ENCODE data around the gene MRAP2. TPM values are rescaled to one million over a fixed set of nuclear protein-coding genes. Genes with fewer than 3 reads are reported as not detected.
"Not testable (repeated sequence)": the region's sequence is repeated elsewhere in the genome, so short reads cannot be mapped to it uniquely, and the experiment has no call there.

The MRAP2 gene
- polyA plus RNA-seq, 4 donors = 2.7 to 4.3 (median 3.6) TPM

DNA sequence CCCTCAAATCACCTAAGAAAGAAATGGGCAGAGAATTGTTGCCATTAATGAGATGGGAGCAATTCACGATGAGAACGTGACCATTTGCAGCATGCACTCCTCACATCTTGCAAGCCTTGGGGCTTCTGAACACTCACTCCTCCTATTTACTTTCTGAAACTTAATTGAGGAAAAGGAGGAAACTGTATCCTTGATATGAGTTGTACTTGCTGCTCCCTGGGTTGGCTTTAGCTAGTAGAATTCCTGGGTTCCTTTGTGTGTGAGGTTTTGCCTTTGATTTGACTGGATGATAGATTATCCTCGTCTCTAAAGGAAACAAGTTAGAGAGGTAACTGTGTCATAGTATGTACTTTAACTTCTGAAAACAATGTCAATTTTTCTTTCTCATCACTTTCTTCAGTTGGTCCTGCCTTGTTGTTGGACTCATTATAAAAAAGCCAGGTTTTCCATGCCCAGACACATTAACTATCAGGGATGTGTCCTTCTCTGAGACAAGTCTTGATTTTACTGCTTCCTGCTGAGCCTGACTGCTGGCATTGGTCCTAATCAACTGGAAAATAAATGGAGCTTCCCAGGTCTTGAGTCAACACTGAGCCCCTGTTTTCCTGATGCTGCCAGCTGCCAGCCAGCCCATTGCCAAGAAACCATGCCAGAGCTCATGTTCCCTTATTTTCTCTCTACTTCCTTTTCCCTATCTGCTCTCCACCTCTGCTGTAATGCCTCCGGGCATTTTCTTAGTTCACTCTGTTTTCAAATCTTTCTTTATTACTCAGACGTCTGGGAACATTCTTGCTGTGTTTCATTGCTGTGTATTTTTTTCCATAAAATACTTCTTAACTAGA is 6.0 kb upstream of the MRAP2 start:
- no peak for DNase-seq (ENCODE audit: low read depth in 4 of 4, low spot score in 3 of 4)

DNA sequence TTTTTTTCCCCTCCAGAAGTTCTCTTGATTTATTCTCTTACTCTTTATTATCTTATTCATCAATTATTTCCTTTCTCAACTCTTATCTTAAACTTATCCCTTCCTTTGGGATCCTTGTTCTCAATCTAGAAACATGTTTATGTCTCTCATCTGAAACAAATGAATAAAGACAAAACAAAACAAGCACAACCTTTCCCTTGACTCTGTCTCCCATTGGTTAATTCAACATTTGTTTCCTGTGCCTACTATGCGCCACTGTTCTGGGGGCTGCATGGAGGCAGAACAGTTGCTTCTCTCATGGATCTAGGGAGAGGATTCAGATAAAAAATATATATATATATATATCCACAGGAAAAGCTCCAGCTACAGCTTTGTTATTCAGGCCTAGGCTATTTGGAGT is 5.2 kb upstream of the MRAP2 start:
- no peak for DNase-seq (ENCODE audit: low read depth in 4 of 4, low spot score in 3 of 4)

DNA sequence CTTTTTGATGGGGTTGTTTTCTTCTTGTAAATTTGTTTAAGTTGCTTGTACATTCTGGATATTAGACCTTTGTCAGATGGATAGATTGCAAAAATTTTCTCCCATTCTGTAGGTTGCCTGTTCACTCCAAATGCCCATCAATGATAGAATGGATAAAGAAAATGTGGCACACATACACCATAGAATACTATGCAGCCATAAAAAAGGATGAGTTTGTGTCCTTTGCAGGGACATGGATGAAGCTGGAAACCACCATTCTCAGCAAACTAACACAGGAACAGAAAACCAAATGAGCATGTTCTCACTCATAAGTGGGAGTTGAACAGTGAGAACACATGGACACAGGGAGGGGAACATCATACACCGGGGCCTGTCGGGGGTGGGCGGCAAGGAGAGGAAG is 1.6 kb upstream of the MRAP2 start:
- DNase-seq (ENCODE audit: low read depth in 4 of 4, low spot score in 3 of 4) = not testable (repeated sequence)

DNA sequence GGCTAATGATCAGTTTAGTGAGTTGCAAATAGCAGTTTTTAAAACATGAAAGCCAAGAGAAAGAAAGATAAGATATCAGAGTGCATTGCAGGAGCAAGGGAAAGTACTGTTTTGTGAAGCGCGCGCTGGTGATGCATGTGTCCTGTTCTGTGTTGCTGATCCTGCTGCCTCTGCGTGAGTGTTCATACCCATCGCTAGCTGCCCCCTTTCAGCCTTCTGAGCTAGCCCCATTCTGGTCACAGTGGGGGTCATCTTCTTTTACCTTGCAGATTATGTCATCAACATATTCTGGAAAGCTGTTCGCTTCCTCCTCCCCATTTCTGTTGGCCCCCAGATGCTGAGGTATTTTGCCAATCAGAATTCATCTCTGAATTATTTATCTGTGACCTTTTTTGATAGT is 1.9 kb downstream of the MRAP2 start:
- DNase-seq (ENCODE audit: low read depth in 4 of 4, low spot score in 3 of 4) = no peak

DNA sequence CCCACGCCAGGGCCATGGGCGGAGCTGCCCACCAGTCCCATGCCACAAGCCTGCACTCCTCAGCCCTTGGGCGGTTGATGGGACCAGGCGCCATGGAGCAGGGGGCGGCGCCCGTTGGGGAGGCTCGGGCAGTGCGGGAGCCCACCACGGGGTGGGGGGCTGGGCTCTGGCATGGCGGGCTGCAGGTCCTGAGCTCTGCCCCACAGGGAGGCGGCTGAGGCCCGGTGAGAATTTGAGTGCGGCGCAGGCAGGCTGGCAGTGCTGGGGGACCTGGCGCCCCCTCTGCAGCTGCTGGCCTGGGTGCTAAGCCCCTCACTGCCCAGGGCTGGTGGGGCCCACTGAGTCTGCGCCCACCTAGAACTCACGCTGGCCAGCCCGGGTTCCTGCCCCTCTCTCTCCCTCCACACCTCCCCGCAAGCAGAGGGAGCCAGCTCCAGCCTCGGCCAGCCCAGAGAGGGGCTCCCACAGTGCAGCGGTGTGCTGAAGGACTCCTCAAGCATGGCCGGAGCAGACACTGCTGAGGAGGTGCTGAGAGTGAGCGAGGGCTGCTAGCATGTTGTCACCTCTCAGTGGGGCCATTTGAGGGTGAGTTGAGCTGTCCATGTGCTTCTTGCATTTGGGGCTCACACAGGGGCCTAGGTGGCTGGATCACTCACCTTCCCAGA is 4.0 kb downstream of the MRAP2 start:
- DNase-seq (ENCODE audit: low read depth in 4 of 4, low spot score in 3 of 4) = no peak

DNA sequence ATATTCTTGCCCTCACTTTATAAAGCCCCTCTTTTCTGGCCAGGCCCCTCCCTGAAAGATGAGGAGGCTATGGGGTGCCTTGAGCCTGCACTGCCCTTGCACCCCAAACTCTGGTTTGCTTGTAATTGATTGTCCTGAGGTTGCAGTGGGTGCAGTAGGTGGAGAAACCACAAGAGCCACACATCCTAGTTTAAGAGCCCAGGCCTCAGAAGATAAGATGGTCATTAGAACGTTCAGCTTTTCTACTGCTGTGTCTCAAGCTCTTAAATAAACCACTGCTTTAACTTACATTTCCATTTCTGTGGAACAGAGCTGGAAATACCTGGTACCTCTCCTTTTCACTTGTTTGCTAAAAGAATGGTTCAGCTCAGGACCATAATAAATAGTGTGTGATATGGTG is 9.0 kb downstream of the MRAP2 start:
- no peak for DNase-seq (ENCODE audit: low read depth in 4 of 4, low spot score in 3 of 4)

DNA sequence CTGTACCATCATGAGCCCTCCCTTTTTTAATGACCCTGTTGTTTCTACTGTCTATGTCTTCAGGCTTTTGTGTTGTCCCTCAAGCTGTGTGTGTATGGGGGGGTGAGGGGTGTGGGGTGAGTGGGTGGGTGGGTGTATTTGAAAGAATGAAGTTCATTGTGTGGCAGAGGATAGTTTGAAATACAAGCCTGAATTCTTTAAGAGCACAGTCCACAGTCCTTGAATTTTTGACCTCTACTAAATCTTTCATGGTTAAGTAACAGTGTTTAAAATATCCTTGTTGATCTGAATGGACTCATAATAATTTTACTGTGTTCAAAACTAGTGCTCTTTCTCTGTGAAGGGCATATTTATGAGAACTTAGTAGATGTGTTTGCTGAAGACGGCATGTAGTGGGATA is 10.0 kb downstream of the MRAP2 start:
- DNase-seq (ENCODE audit: low read depth in 4 of 4, low spot score in 3 of 4) = no peak

DNA sequence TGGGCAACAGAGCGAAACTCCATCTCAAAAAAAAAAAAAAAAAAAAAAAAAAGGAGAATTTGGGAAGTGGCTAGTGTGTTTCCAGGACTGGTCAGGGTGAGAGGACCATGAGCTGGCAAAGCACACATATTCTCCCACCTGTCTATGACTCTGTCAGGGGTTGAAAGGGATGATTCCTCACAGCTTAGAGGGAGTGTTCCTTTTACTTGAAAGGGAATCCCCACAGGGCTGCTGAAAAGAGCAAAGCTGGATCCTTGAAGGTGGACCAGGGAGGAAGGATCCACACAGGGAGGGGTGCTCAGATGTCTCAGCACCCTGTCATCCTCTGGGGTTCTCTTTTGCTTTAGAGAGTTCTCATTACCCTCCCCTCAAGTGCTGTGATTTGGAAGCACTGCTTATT is 13.2 kb downstream of the MRAP2 start:
- DNase-seq (ENCODE audit: low read depth in 4 of 4, low spot score in 3 of 4) = no peak

DNA sequence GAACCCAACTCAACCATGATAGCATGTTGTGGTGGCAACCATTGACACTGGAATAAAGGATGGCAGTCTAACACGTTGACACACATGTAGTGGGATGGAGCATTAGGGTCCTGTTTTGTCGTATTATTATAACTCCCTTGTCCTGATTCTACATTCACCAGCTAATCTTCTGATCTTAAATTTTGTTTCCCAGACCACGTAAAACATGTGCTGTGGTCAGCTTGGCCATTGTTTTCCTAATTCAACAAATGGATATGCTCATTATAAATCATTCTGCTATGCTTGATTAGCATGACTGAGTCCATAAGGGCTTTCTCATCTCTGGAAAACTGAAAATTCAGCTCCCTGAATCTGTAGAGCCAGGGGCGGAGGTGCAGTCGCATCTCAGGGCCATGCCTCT is 15.0 kb downstream of the MRAP2 start:
- DNase-seq (ENCODE audit: low read depth in 4 of 4, low spot score in 3 of 4) = no peak

DNA sequence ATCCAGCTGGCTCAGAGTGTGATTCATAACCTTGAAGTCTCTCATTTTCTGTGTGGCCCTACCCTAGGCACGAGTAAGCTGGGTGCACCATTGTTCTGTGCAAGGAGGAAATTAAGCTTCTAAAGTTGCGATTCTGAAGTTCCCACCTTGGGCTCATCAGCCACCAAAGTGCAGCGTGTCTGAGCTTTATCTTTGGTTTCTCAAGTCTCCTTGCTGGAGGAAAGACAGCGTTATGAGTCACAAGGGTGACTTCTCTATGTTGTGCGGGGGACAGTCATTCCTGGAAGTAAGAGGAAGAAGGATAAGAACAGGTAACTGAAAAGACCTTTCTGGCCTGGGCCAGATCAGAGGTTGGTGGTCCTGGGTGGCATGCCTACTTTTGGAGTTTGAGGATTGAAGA is 16.8 kb downstream of the MRAP2 start:
- no peak for DNase-seq (ENCODE audit: low read depth in 4 of 4, low spot score in 3 of 4)

DNA sequence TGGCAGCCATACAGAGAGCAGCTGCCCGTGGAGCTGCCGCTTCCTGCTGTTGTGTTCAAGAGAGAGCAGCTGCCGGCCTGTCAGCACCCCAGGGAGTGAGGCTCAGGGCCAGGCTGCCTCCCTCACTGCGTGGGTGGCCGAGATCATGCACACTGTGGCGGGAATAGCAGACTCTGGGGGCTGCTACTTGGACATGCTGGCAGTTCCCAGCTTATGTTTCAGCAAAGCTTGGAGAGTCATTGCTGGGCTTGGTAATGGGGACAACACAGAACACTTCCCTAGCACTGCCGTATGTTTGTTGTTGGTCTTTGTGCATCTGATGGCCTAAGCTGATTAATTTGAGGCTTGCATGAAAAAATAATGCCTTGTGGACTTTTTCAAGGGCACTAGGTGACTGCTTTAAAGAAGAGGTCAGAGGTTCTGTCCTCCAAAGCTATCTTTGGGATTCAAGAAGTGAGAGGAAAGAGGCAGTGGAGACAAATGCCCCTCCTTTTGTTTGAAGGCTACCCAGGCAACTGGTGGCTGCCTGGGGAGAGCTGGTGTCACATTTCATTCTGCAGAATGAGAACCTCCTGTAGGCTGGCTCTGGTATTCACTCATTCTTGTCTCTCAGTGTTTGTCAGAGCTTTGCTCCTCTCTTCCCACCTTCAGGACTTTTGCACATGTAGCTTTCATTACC is 18.8 kb downstream of the MRAP2 start:
- peak in 1 of 4 donors; percentile 35 for DNase-seq (ENCODE audit: low read depth in 4 of 4, low spot score in 3 of 4)

DNA sequence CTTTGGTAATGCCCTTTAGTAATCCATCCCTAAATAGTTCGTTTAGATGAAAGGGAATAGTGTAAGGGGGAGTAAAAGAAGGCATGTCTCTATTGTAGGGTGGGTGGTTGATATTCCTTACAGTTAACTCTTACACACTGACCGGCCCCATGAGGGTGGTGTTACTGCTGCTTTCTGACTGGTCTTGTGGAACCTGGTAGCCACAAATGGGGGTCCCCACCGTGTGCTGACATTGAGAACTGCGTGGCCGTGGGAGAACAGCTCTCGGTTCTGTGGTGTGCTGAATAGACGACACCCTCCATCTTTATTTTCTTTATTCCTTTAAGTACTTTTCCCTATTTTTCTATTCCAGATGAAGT is 19.3 kb downstream of the MRAP2 start:
- DNase-seq (ENCODE audit: low read depth in 4 of 4, low spot score in 3 of 4) = no peak

DNA sequence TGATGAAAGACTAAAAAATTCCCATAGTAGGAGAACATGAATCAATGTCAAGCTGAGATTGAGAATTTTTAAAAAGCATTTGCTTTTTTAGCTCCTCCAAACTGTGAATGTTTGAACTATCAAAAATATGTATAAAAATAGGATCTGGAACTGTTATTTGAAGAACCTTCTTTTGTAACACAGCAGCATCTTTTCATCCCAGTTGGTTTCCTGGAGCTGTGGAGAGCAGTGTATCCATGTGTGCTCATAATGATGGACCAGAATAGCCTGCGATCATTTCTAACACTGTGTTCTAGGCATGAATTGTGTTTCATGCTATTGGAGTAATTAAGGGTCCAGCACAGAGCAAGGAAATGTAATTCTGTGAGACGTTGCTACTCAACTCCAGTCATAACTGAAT is 22.1 kb downstream of the MRAP2 start:
- DNase-seq (ENCODE audit: low read depth in 4 of 4, low spot score in 3 of 4) = no peak

DNA sequence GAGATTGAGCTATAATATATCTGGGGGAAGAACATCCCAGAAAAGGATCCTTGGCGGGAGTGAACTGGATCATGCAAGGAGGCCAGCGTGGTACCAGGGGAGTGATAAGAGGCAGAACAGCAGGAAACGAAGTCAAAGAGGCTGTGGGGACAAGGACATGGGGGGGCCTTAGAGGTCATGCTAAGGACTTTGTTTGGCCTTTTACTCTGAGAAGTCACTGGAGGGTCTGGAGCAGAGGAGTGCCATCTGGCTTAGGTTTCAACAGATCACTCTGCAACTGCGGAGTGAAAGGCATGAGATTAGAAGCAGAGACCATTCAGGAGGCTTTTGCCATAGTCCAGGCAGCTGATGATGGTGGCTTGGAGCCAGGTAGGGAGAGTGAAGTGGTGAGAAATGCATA is 24.3 kb downstream of the MRAP2 start:
- no peak for DNase-seq (ENCODE audit: low read depth in 4 of 4, low spot score in 3 of 4)

DNA sequence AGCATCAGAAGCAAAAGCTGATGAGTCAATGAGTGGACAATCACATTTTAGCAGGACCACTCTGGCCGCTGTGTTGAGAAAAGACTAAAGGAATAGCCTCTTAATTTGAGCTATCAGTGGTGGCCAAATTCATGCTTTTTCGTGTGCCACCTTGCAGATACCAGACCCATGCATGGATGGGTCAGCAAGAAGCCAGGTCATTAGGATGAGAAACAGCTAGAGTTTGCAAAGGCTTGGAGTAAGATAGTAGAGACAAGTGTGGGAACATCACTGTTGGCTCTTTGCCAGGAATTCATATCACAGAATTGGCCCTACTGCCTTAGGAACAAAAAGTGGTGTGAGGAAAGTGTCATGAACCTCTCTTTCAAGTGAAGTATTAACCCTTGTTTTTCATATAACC is 25.5 kb downstream of the MRAP2 start:
- DNase-seq (ENCODE audit: low read depth in 4 of 4, low spot score in 3 of 4) = no peak

DNA sequence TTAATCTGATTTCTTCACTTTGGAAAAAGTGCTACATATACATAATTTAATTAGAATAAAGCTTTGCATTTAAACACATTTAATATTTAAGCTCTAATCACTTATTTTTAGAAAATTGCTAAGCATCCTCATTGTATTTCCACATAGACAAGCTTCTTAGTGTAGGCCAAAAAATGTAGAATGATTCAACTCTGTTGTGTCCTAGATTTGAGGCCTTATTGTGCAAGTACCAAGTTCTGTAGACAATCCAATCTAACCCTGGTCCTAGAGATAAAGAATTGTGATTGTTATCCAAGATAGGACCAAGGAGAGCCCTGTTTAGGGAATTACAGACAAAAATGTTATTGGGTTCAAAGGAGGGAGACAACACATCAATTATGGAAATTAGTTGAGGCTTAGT is 27.6 kb downstream of the MRAP2 start:
- no peak for DNase-seq (ENCODE audit: low read depth in 4 of 4, low spot score in 3 of 4)

DNA sequence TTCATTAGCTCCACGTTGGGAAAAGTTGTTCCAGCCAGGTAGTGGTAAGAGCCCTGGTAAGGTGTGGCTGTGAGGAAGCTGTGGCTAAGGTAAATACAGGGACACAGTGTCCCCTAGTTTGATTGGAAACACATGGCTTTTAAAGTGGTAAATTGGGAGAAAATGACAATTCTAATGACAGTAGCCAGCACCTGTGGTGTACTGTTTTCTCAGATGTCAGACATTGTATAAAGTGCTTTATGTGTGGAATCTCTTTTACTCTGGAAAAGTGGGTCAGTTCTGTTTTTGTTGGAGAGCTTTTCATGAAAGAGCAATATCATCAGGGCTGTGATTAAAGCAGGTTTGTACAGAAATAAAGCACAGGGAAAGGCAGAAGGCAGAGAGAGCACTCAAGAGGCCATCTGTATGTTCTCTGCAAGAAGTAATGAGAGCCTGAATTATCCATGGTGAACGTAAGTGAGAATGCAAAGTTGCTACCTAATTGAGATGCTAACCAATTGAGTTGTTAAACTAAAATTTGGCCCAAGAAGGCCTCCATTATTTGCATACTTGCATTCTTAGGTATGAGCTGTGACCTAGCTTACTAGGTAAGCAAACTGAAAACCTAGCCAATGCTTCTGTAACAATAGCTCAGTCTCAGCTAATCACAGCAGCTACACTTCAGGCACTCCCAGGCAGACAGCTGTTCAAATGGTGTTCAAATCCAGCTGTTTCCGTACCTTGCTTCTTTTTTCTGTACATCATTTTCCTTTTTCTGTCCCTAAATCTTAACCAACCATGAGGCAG is 28.2 kb downstream of the MRAP2 start:
- DNase-seq (ENCODE audit: low read depth in 4 of 4, low spot score in 3 of 4) = no peak

DNA sequence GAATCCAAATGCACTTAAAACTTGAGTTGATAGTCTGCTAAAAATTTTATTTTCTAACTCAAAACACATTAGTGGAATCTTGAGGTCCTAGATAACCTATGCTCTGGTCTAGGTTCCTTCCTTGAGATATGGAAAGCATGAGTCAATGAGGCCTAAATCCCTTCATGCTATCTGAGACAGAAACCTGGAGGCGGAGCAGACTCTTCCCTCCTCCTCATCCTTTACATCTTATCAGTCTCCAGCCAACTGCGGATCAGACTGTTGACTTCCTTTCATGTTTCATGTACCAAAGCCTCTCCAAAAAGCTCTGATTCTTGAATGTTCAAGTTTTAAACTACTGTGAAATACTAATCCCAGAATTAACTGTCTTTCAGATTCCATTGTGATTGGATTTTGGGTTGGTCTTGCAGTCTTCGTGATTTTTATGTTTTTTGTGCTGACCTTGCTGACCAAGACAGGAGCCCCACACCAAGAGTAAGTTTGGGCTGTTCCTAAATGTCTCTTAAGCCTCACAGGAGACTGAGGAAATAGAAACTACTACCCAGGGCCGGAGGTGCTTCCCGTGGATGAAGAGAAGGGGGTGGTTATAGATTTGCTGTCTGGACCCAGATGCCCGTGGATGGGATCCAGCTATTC is 29.1 kb downstream of the MRAP2 start:
- no peak for DNase-seq (ENCODE audit: low read depth in 4 of 4, low spot score in 3 of 4)

DNA sequence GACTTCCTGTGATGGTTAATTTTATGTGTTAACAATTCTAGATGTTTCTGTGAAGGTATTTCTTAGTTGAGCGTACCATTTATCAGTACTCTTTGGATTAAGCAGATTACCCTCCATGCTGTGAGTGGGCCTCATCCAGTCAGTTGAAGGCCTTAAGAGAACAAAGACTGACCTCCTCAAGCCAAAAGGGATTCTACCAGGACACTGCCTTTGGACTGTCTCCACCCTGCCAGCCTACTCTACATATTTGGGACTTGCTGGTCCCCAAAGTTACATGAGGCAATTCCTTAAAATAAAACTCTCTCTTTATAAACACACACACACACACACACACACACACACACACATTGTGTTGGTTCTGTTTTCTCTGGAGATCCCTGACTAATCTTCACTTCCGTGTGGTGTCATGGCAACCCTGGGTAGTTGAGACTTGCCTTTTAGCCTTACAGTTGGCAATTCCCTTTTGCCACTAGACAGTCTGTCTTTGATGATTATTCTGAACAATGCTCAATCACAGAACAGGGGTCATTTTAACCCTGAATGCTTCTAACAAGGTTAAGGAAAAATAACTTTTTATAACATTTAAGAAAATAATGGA is 32.2 kb downstream of the MRAP2 start:
- DNase-seq (ENCODE audit: low read depth in 4 of 4, low spot score in 3 of 4) = no peak

DNA sequence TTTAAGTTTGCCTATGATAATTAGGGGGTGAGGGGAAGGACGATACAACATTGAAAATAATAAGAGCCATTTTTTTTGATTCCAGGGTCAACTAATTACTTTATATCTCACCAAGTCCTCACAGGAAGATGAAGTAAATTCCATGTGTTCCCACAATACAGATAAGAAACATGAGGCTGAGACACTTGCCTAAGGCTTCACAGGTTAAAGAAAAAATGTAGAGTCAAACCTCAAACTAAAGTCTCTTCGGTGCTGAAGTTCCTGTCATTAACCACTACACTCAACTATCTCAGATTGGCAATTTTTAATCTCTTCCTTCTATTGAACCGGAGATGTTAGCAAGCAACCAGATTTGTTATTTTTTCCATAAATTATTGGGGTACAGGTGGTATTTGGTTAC is 33.0 kb downstream of the MRAP2 start:
- no peak for DNase-seq (ENCODE audit: low read depth in 4 of 4, low spot score in 3 of 4)

Data from right renal pelvis (tissue), 4 donors.